Spleen (tissue), 7 donors: ENCODE measurements around the gene JAM3.

ENCODE experiments used
- POLR2AphosphoS5 ChIP-seq, 3 donors: sonication (generic); formaldehyde crosslinking; IDR thresholded peaks; one replicate each; pipeline ENCODE4 v1.5.1; 2017; ENCODE audit warnings: antibody characterized with exemption in 3 of 3
- TF ChIP-seq, protein P1 (sequence below), 11 experiments: fragments of 200-600 bp in 7 of 11; fragments of 450-650 bp in 4 of 11; sonication (generic) in 4 of 11; IDR thresholded peaks in 8 of 11; conservative IDR thresholded peaks in 3 of 11; 1 replicate in 7 of 11; 2 replicates in 4 of 11; pipeline versions ENCODE4 v1.4.0 to v1.8.0; 2016 to 2021; ENCODE audit warnings: antibody characterized with exemption in 11 of 11, inconsistent platforms in 4 of 11, mild to moderate bottlenecking in 1 of 11
- donor health status: DM: no; HTN: no; CAD: no; lungs with moderate emphysema.
- donor health status: DM: no; HTN: no; CAD: no.
- donor health status: DM: no; HTN: no; CAD: no.

DNA sequence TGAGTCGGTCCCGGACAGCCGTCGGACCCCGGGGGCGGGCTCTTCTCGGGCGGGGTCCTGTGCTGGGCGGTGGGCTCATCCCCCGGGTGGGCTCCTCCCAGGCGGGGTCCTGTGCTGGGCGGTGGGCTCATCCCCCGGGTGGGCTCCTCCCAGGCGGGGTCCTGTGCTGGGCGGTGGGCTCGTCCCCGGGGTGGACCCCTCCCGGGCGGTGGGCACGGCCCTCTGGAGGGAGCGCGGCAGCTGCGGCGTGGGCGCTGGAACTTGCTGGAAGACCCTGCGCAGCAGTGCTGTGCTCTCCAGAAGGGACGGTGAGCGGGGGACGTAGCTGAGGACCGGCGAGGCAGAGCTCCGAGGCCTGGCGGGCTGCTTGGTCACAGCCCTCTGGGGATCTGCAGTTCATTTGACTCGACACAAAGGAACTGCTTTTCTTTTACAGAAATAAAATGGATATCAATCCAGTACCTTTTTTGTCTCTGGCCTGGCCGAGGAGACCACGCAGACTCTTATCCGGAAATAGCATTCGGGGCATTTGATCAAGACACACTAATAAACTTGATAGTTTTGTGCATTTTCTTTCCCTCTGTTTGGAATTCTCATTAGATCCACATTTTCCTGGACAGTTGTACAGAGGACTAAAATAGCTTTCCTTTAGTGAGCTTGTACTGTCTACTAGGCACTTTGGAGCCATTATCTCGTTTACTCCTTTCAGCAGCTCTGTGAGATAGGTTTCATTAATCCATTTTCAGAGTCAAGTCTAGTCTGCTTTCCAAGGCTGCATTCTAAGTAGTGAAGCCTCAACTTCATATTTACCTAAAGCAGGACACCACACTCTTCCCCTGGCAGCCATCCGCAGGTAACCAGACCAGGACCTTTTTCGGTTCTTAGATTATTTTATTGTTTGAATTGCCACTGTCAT lies 812 bp downstream of the JAM3 start:
- TF ChIP-seq POLR2AphosphoS5 (IDR thresholded peaks at IDR 0.05) = no peak
- TF ChIP-seq, protein P1, sequence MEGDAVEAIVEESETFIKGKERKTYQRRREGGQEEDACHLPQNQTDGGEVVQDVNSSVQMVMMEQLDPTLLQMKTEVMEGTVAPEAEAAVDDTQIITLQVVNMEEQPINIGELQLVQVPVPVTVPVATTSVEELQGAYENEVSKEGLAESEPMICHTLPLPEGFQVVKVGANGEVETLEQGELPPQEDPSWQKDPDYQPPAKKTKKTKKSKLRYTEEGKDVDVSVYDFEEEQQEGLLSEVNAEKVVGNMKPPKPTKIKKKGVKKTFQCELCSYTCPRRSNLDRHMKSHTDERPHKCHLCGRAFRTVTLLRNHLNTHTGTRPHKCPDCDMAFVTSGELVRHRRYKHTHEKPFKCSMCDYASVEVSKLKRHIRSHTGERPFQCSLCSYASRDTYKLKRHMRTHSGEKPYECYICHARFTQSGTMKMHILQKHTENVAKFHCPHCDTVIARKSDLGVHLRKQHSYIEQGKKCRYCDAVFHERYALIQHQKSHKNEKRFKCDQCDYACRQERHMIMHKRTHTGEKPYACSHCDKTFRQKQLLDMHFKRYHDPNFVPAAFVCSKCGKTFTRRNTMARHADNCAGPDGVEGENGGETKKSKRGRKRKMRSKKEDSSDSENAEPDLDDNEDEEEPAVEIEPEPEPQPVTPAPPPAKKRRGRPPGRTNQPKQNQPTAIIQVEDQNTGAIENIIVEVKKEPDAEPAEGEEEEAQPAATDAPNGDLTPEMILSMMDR (IDR thresholded peaks at IDR 0.05 in 8 of 11, conservative IDR thresholded peaks at IDR 0.05 in 3 of 11) = no peak
